ENCODE data around the gene IDH3B.

The IDH3B gene

GRCh38 chr20:2624190-2624589 lies 39.8 kb downstream of the IDH3B start:
- no peak for DNase-seq (ENCODE audit: low read depth in 1 of 2, low spot score in 1 of 2)

DNA sequence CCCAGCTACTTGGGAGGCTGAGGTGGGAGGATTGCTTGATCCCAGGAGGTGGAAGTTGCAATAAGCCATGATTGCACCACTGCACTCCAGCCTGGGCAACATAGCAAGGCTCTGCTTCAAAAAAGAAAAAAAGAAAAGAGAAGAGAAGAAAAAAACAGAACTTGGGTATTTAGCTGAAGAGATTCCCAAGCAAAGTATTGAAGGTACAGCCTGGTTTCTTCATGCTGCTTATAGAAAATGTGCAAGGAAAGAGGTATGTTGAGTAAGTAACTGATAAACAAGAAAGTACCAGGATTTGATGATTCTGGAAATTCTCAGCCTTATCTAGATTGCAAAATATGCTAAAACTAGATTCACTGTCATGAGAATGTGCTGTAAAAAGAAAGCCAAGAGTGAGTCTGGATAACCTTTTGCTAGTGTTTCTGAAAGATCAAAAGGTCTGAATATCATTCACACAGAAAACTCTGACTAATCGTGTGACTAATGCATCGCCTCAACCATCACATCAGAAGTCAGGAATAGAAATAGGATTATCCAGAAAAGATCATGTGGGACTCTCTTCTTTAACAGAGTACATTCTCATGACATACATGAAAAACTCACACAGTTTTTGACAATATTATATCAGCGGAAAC lies 43.9 kb downstream of the IDH3B start:
- no peak for DNase-seq (ENCODE audit: low read depth in 1 of 2, low spot score in 1 of 2)

GRCh38 chr20:2619337-2619736 lies 44.7 kb downstream of the IDH3B start:
- DNase-seq (ENCODE audit: low read depth in 1 of 2, low spot score in 1 of 2) = no peak

- no peak for DNase-seq (ENCODE audit: low read depth in 1 of 2, low spot score in 1 of 2)
These were observed 45.2 kb downstream of the IDH3B start for GRCh38 chr20:2618815-2619214.

DNA sequence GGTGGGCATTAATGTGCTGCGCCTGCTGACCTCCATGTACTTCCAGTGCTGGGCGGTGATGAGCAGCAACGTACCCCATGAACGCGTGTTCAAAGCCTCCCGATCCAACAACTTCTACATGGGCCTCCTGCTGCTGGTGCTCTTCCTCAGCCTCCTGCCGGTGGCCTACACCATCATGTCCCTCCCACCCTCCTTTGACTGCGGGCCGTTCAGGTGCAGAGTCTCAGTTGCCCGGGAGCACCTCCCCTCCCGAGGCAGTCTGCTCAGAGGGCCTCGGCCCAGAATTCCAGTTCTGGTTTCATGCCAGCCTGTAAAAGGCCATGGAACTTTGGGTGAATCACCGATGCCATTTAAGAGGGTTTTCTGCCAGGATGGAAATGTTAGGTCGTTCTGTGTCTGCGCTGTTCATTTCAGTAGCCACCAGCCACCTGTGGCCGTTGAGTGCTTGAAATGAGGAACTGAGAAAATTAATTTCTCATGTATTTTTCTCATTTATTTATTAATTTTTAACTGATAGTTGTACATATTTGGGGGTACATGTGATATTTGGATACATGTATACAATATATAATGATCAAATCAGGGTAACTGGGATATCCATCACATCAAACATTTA lies 46.8 kb downstream of the IDH3B start:
- no peak for DNase-seq (ENCODE audit: low read depth in 1 of 2, low spot score in 1 of 2)

GRCh38 chr20:2616634-2617033 lies 47.4 kb downstream of the IDH3B start:
- no peak for DNase-seq (ENCODE audit: low read depth in 1 of 2, low spot score in 1 of 2)

DNA sequence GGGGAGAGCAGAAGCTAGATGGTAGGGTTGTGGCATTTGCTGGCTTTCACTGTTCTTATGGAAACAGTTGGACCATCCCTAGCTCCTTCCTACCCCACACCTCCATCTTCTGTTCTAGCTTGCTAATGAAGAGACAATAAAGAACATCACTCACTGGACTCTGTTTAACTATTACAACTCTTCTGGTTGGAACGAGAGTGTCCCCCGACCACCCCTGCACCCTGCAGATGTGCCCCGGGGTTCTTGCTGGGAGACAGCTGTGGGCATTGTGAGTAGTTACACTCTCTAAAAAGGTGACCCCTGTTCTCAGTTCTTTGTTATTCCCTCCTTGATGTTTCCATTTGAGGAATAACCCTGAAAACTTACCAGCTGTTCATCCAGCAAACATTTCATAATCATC lies 51.9 kb downstream of the IDH3B start:
- DNase-seq (ENCODE audit: low read depth in 1 of 2, low spot score in 1 of 2) = no peak

GRCh38 chr20:2610941-2611720 lies 52.9 kb downstream of the IDH3B start:
- DNase-seq (ENCODE audit: low read depth in 1 of 2, low spot score in 1 of 2) = no peak

DNA sequence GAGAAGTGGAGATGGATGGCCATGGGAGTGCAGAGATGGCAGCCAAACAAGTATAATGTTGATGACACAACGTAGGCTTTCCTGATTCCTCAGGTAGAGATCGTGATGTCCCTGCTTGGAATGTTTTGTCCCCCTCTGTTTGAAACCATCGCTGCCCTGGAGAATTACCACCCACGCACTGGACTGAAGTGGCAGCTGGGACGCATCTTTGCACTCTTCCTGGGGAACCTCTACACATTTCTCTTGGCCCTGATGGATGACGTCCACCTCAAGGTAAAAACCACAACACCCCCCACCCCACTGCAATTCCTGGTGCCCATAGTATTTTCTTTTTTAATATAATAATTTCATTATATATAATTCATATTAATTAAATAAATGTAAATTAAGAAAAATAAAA lies 53.7 kb downstream of the IDH3B start:
- no peak for DNase-seq (ENCODE audit: low read depth in 1 of 2, low spot score in 1 of 2)
